ENCODE measurements around the gene AHCYL2. TPM values are rescaled to one million over a fixed set of nuclear protein-coding genes. Genes with fewer than 3 reads are reported as not detected.

The AHCYL2 gene
- polyA plus RNA-seq, 1 donor from 2014 or later: 39.9 TPM

- Histone ChIP-seq H3K4me2 (ENCODE audit: low read length) (no peak overlapping the region), H3K27ac (ENCODE audit: low read length) (no peak overlapping the region), H3K9ac (ENCODE audit: low read length) (no peak overlapping the region), H3K36me3 (ENCODE audit: insufficient read depth, low read length) (peaks cover 9% of the 10 kb centered on the region), H3K9me2 (ENCODE audit: insufficient read depth, low read length) (no peaks in the 10 kb centered on the region), H3K4me3 (ENCODE audit: low read length) (no peak overlapping the region), H2AFZ (ENCODE audit: low read depth, low read length) (no peak overlapping the region), H3K79me2 (replicated peaks; ENCODE audit: insufficient read depth, low read length) (no peaks in the 10 kb centered on the region), H3K27me3 (ENCODE audit: insufficient read depth, low read depth, low read length) (no peaks in the 10 kb centered on the region), H4K20me1 (ENCODE audit: insufficient read depth) (no peaks in the 10 kb centered on the region), H3F3A (ENCODE audit: insufficient read depth, low read length, poor library complexity, severe bottlenecking) (no peaks in the 10 kb centered on the region), H3K9me3 (ENCODE audit: low read length) (no peaks in the 10 kb centered on the region)
- TF ChIP-seq CTCF (IDR thresholded peaks at IDR 0.05; ENCODE audit: poor library complexity, severe bottlenecking): no peak
- TF ChIP-seq EP300 (conservative IDR thresholded peaks at IDR 0.05; ENCODE audit: poor library complexity, severe bottlenecking): no peak
- TF ChIP-seq SMC3 (conservative IDR thresholded peaks at IDR 0.05; ENCODE audit: poor library complexity): no peak
- no peak for TF ChIP-seq REST (IDR thresholded peaks at IDR 0.05; ENCODE audit: borderline replicate concordance)
- TF ChIP-seq RAD21 (conservative IDR thresholded peaks at IDR 0.05): no peak
- TF ChIP-seq POLR2AphosphoS5 (IDR thresholded peaks at IDR 0.05): no peak
- no peak for TF ChIP-seq MXI1 (conservative IDR thresholded peaks at IDR 0.05; ENCODE audit: poor library complexity, severe bottlenecking)
- TF ChIP-seq EZH2 (IDR thresholded peaks at IDR 0.05; ENCODE audit: borderline replicate concordance, insufficient read depth, low read length, poor library complexity, severe bottlenecking): no peak
- no peak for TF ChIP-seq TAF1 (IDR thresholded peaks at IDR 0.05; ENCODE audit: low read depth)
Measured at GRCh38 chr7:129427526-129428045, 202.8 kb downstream of the AHCYL2 start.

GRCh38 chr7:129431911-129432643 is 207.2 kb downstream of the AHCYL2 start:
- H3K4me3 ChIP-seq (ENCODE audit: low read length): no peak overlapping the region
- H2AFZ ChIP-seq (ENCODE audit: low read depth, low read length): no peak overlapping the region
- H3K9ac ChIP-seq (ENCODE audit: low read length): no peak overlapping the region
- no peaks in the 10 kb centered on the region for H3K9me2 ChIP-seq (ENCODE audit: insufficient read depth, low read length)
- H3F3A ChIP-seq (ENCODE audit: insufficient read depth, low read length, poor library complexity, severe bottlenecking): no peaks in the 10 kb centered on the region
- no peaks in the 10 kb centered on the region for H3K9me3 ChIP-seq (ENCODE audit: low read length)
- H3K27ac ChIP-seq (ENCODE audit: low read length): no peak overlapping the region
- no peak for TF ChIP-seq RAD21 (conservative IDR thresholded peaks at IDR 0.05)
- no peak for TF ChIP-seq TAF1 (IDR thresholded peaks at IDR 0.05; ENCODE audit: low read depth)
- TF ChIP-seq CTCF (IDR thresholded peaks at IDR 0.05; ENCODE audit: poor library complexity, severe bottlenecking): no peak
- TF ChIP-seq EP300 (conservative IDR thresholded peaks at IDR 0.05; ENCODE audit: poor library complexity, severe bottlenecking): no peak
- TF ChIP-seq MXI1 (conservative IDR thresholded peaks at IDR 0.05; ENCODE audit: poor library complexity, severe bottlenecking): no peak
- no peak for TF ChIP-seq EZH2 (IDR thresholded peaks at IDR 0.05; ENCODE audit: borderline replicate concordance, insufficient read depth, low read length, poor library complexity, severe bottlenecking)
- no peak for TF ChIP-seq SMC3 (conservative IDR thresholded peaks at IDR 0.05; ENCODE audit: poor library complexity)
- no peak for TF ChIP-seq POLR2AphosphoS5 (IDR thresholded peaks at IDR 0.05)
- TF ChIP-seq REST (IDR thresholded peaks at IDR 0.05; ENCODE audit: borderline replicate concordance): no peak
- no peaks in the 10 kb centered on the region for H3K27me3 ChIP-seq (ENCODE audit: insufficient read depth, low read depth, low read length)
- no peak overlapping the region for H3K4me2 ChIP-seq (ENCODE audit: low read length)
- H3K36me3 ChIP-seq (ENCODE audit: insufficient read depth, low read length): no peaks in the 10 kb centered on the region
- no peaks in the 10 kb centered on the region for H3K79me2 ChIP-seq (replicated peaks; ENCODE audit: insufficient read depth, low read length)
- no peaks in the 10 kb centered on the region for H4K20me1 ChIP-seq (ENCODE audit: insufficient read depth)

Measured in neural cell (in vitro differentiated cells).